ENCODE data around the gene NR1D2.
A peak's percentile ranks its signal among the peaks of the same experiment; 100 is the strongest.

The NR1D2 gene

GRCh38 chr3:23941440-23941839, 3.6 kb upstream of the NR1D2 start:
- H3K9me3 ChIP-seq (ENCODE audit: control extremely low read depth in 1 of 5, control insufficient read depth in 4 of 5, insufficient read depth in 2 of 5, low read depth in 1 of 5, low read length in 4 of 5) = no peaks in the 10 kb centered on the region
- peaks cover under 1 to 18% (median 13%) of the 10 kb centered on the region in 4 experiments for H3K4me1 ChIP-seq (ENCODE audit: control extremely low read depth in 1 of 4, control insufficient read depth in 4 of 4, insufficient read depth in 4 of 4, low read length in 3 of 4)
- CTCF ChIA-PET = interaction anchor here (1.2 to 1.5 kb wide), 3 partner anchors 18 to 50 kb away, joined by 3 to 4 read pairs (median 3); no protein-coding TSS in a partner anchor
- no peak overlapping the region for H3K27ac ChIP-seq (ENCODE audit: insufficient read depth in 1 of 2, low read depth in 1 of 2, low read length in 2 of 2, poor library complexity in 1 of 2, severe bottlenecking in 2 of 2)
- H3K27me3 ChIP-seq (replicated peaks in 2 of 5; ENCODE audit: control insufficient read depth in 4 of 5, insufficient read depth in 5 of 5, low read length in 4 of 5) = peaks cover 0 to 4% (median 0%) of the 10 kb centered on the region in 5 experiments
- WGBS (ENCODE audit: insufficient coverage) = 100% methylated on average over 1 of the region's 4 CpGs
- POLR2A ChIA-PET = interaction anchor here (0.6 kb wide), 1 partner anchor 20 kb away, joined by 3 read pairs; no protein-coding TSS in a partner anchor
- H3K4me3 ChIP-seq (ENCODE audit: control insufficient read depth in 1 of 7, extremely low read depth in 1 of 7, insufficient read depth in 4 of 7, low read depth in 2 of 7, low read length in 6 of 7) = no peak overlapping the region
- no peaks in the 10 kb centered on the region for H3K36me3 ChIP-seq (ENCODE audit: control insufficient read depth in 4 of 4, insufficient read depth in 4 of 4, low read length in 3 of 4)
- DNase-seq = no peak

- Histone ChIP-seq H3K4me3 (ENCODE audit: control insufficient read depth in 1 of 7, extremely low read depth in 1 of 7, insufficient read depth in 4 of 7, low read depth in 2 of 7, low read length in 6 of 7) (no peak overlapping the region), H3K36me3 (ENCODE audit: control insufficient read depth in 4 of 4, insufficient read depth in 4 of 4, low read length in 3 of 4) (no peaks in the 10 kb centered on the region), H3K27ac (ENCODE audit: insufficient read depth in 1 of 2, low read depth in 1 of 2, low read length in 2 of 2, poor library complexity in 1 of 2, severe bottlenecking in 2 of 2) (no peak overlapping the region), H3K4me1 (ENCODE audit: control extremely low read depth in 1 of 4, control insufficient read depth in 4 of 4, insufficient read depth in 4 of 4, low read length in 3 of 4) (peaks cover 5 to 25% (median 19%) of the 10 kb centered on the region in 4 experiments), H3K27me3 (replicated peaks in 2 of 5; ENCODE audit: control insufficient read depth in 4 of 5, insufficient read depth in 5 of 5, low read length in 4 of 5) (peaks cover 0 to 4% (median 0%) of the 10 kb centered on the region in 5 experiments), H3K9me3 (ENCODE audit: control extremely low read depth in 1 of 5, control insufficient read depth in 4 of 5, insufficient read depth in 2 of 5, low read depth in 1 of 5, low read length in 4 of 5) (no peaks in the 10 kb centered on the region)
- no peak for DNase-seq
- 97% methylated on average over 6 of the region's 11 CpGs for WGBS (ENCODE audit: insufficient coverage)
- POLR2A ChIA-PET = no interaction called here
- CTCF ChIA-PET = no interaction called here
These were observed 2.5 kb upstream of the NR1D2 start for GRCh38 chr3:23942546-23942945.

GRCh38 chr3:23944007-23944783, 891 bp upstream of the NR1D2 start:
- ChIA-PET POLR2A (interaction anchor here (2.4 kb wide), 1 partner anchor 27 kb away, joined by 14 read pairs; the partner anchor contains the start of genes NKIRAS1 and RPL15), CTCF (interaction anchor here (0.8 to 1.3 kb wide), 3 partner anchors 19 to 55 kb away, joined by 3 to 5 read pairs (median 3); no protein-coding TSS in a partner anchor)
- DNase-seq = peak in 2 of 3 donors; percentile 14 to 37
- Histone ChIP-seq H3K36me3 (ENCODE audit: control insufficient read depth in 4 of 4, insufficient read depth in 4 of 4, low read length in 3 of 4) (no peaks in the 10 kb centered on the region), H3K4me1 (ENCODE audit: control extremely low read depth in 1 of 4, control insufficient read depth in 4 of 4, insufficient read depth in 4 of 4, low read length in 3 of 4) (peaks cover 5 to 24% (median 20%) of the 10 kb centered on the region in 4 experiments), H3K27ac (ENCODE audit: insufficient read depth in 1 of 2, low read depth in 1 of 2, low read length in 2 of 2, poor library complexity in 1 of 2, severe bottlenecking in 2 of 2) (no peak overlapping the region), H3K4me3 (ENCODE audit: control insufficient read depth in 1 of 7, extremely low read depth in 1 of 7, insufficient read depth in 4 of 7, low read depth in 2 of 7, low read length in 6 of 7) (peak overlapping the region in 6 of 7 experiments; percentile 48 to 87 (median 83)), H3K27me3 (replicated peaks in 2 of 5; ENCODE audit: control insufficient read depth in 4 of 5, insufficient read depth in 5 of 5, low read length in 4 of 5) (peaks cover 0 to 4% (median 0%) of the 10 kb centered on the region in 5 experiments), H3K9me3 (ENCODE audit: control extremely low read depth in 1 of 5, control insufficient read depth in 4 of 5, insufficient read depth in 2 of 5, low read depth in 1 of 5, low read length in 4 of 5) (no peaks in the 10 kb centered on the region)
- 15% methylated on average over 11 of the region's 13 CpGs for WGBS (ENCODE audit: insufficient coverage)

GRCh38 chr3:23945663-23945912, 502 bp downstream of the NR1D2 start:
- 0% methylated on average over 25 of the region's 39 CpGs for WGBS (ENCODE audit: insufficient coverage)
- H3K4me1 ChIP-seq (ENCODE audit: control extremely low read depth in 1 of 4, control insufficient read depth in 4 of 4, insufficient read depth in 4 of 4, low read length in 3 of 4) = peaks cover 11 to 36% (median 33%) of the 10 kb centered on the region in 4 experiments
- ChIA-PET CTCF (interaction anchor here (1.1 kb wide), 1 partner anchor 29 kb away, joined by 3 read pairs; no protein-coding TSS in a partner anchor), POLR2A (interaction anchor here (2.4 kb wide), 1 partner anchor 29 kb away, joined by 14 read pairs; the partner anchor contains the start of genes NKIRAS1 and RPL15)
- peak overlapping the region in 1 of 2 experiments; percentile 54 for H3K27ac ChIP-seq (ENCODE audit: insufficient read depth in 1 of 2, low read depth in 1 of 2, low read length in 2 of 2, poor library complexity in 1 of 2, severe bottlenecking in 2 of 2)
- DNase-seq = no peak
- peak overlapping the region in 4 of 7 experiments; percentile 9 to 87 (median 84) for H3K4me3 ChIP-seq (ENCODE audit: control insufficient read depth in 1 of 7, extremely low read depth in 1 of 7, insufficient read depth in 4 of 7, low read depth in 2 of 7, low read length in 6 of 7)
- H3K9me3 ChIP-seq (ENCODE audit: control extremely low read depth in 1 of 5, control insufficient read depth in 4 of 5, insufficient read depth in 2 of 5, low read depth in 1 of 5, low read length in 4 of 5) = no peaks in the 10 kb centered on the region
- peaks cover 0 to 4% (median 0%) of the 10 kb centered on the region in 5 experiments for H3K27me3 ChIP-seq (replicated peaks in 2 of 5; ENCODE audit: control insufficient read depth in 4 of 5, insufficient read depth in 5 of 5, low read length in 4 of 5)
- no peaks in the 10 kb centered on the region for H3K36me3 ChIP-seq (ENCODE audit: control insufficient read depth in 4 of 4, insufficient read depth in 4 of 4, low read length in 3 of 4)

- no peaks in the 10 kb centered on the region for H3K36me3 ChIP-seq (ENCODE audit: control insufficient read depth in 4 of 4, insufficient read depth in 4 of 4, low read length in 3 of 4)
- no peaks in the 10 kb centered on the region for H3K9me3 ChIP-seq (ENCODE audit: control extremely low read depth in 1 of 5, control insufficient read depth in 4 of 5, insufficient read depth in 2 of 5, low read depth in 1 of 5, low read length in 4 of 5)
- peaks cover 11 to 37% (median 34%) of the 10 kb centered on the region in 4 experiments for H3K4me1 ChIP-seq (ENCODE audit: control extremely low read depth in 1 of 4, control insufficient read depth in 4 of 4, insufficient read depth in 4 of 4, low read length in 3 of 4)
- peak overlapping the region; percentile 70 to 87 (median 80) for H3K4me3 ChIP-seq (ENCODE audit: control insufficient read depth in 1 of 7, extremely low read depth in 1 of 7, insufficient read depth in 4 of 7, low read depth in 2 of 7, low read length in 6 of 7)
- WGBS (ENCODE audit: insufficient coverage) = 0% methylated on average over 64 of the region's 87 CpGs
- POLR2A ChIA-PET = interaction anchor here (2.4 kb wide), 1 partner anchor 29 kb away, joined by 14 read pairs; the partner anchor contains the start of genes NKIRAS1 and RPL15
- CTCF ChIA-PET = interaction anchor here (1.1 to 2.6 kb wide), 2 partner anchors 12 to 30 kb away, joined by 3 to 9 read pairs; no protein-coding TSS in a partner anchor
- peaks cover 0 to 4% (median 0%) of the 10 kb centered on the region in 5 experiments for H3K27me3 ChIP-seq (replicated peaks in 2 of 5; ENCODE audit: control insufficient read depth in 4 of 5, insufficient read depth in 5 of 5, low read length in 4 of 5)
- DNase-seq = peak; percentile 96 to 98 (median 97)
- H3K27ac ChIP-seq (ENCODE audit: insufficient read depth in 1 of 2, low read depth in 1 of 2, low read length in 2 of 2, poor library complexity in 1 of 2, severe bottlenecking in 2 of 2) = peak overlapping the region; percentile 78 to 87
These were observed 1.0 kb downstream of the NR1D2 start for GRCh38 chr3:23945913-23946687.

- no peak for DNase-seq
- Histone ChIP-seq H3K4me3 (ENCODE audit: control insufficient read depth in 1 of 7, extremely low read depth in 1 of 7, insufficient read depth in 4 of 7, low read depth in 2 of 7, low read length in 6 of 7) (no peak overlapping the region), H3K27me3 (replicated peaks in 2 of 5; ENCODE audit: control insufficient read depth in 4 of 5, insufficient read depth in 5 of 5, low read length in 4 of 5) (no peaks in the 10 kb centered on the region), H3K36me3 (ENCODE audit: control insufficient read depth in 4 of 4, insufficient read depth in 4 of 4, low read length in 3 of 4) (no peaks in the 10 kb centered on the region), H3K9me3 (ENCODE audit: control extremely low read depth in 1 of 5, control insufficient read depth in 4 of 5, insufficient read depth in 2 of 5, low read depth in 1 of 5, low read length in 4 of 5) (no peaks in the 10 kb centered on the region), H3K27ac (ENCODE audit: insufficient read depth in 1 of 2, low read depth in 1 of 2, low read length in 2 of 2, poor library complexity in 1 of 2, severe bottlenecking in 2 of 2) (no peak overlapping the region), H3K4me1 (ENCODE audit: control extremely low read depth in 1 of 4, control insufficient read depth in 4 of 4, insufficient read depth in 4 of 4, low read length in 3 of 4) (peaks cover 11 to 40% (median 34%) of the 10 kb centered on the region in 4 experiments)
- CTCF ChIA-PET = interaction anchor here (0.9 to 2.6 kb wide), 2 partner anchors 9 to 31 kb away, joined by 3 to 9 read pairs; no protein-coding TSS in a partner anchor
- POLR2A ChIA-PET = no interaction called here
- 100% methylated on average over 1 of the region's 2 CpGs for WGBS (ENCODE audit: insufficient coverage)
These were observed 3.7 kb downstream of the NR1D2 start for GRCh38 chr3:23948761-23949160.

Data from common myeloid progenitor, CD34-positive (primary cell).